ENCODE results near the gene SNRPA1.
A peak's percentile ranks its signal among the peaks of the same experiment; 100 is the strongest.
"Not testable (repeated sequence)": the region's sequence is repeated elsewhere in the genome, so short reads cannot be mapped to it uniquely, and the experiment has no call there.

SNRPA1 gene

DNA sequence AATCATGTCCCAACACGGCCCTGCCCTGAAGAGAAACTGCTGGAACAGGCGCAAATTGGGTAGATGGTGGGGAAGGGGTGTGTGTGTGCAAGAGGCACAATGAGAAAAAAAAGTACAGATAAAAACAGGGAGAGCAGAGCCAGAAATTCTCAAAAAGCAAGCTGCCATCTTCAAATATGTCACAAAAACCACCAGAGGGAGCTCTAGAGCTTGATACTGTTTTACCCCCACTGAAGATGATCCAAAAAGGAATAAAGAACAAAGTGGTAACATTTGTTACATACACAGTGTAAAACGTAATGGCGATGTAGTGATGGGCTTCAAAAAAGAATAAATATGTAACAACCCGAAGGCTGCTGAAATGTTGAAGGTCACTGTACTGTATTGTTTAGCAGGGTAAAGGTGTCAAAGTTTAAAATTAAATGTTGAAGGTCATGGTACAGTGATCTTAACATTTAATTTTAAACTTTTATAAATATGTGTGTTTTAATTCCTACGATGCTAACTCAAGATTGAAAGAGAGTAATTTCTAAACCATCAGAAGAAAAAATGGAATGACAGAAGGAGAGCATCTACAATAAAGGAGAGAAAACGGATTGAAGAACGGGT is 6.0 kb downstream of the SNRPA1 start:
- peak; percentile 19 for DNase-seq

DNA sequence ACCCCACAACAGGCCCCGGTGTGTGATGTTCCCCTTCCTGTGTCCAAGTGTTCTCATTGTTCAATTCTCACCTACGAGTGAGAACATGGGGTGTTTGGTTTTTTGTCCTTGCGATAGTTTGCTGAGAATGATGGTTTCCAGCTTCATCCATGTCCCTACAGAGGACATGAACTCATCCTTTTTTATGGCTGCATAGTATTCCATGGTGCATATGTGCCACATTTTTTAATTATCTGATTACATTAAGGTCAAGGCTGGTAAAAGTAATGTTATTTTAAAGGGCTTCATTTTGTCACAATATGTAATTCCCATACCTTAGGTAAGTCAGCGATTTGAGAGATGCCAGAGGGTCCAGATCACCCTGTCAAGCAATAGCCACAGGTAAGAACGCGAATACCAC is 7.7 kb downstream of the SNRPA1 start:
- DNase-seq, result not testable (repeated sequence)

DNA sequence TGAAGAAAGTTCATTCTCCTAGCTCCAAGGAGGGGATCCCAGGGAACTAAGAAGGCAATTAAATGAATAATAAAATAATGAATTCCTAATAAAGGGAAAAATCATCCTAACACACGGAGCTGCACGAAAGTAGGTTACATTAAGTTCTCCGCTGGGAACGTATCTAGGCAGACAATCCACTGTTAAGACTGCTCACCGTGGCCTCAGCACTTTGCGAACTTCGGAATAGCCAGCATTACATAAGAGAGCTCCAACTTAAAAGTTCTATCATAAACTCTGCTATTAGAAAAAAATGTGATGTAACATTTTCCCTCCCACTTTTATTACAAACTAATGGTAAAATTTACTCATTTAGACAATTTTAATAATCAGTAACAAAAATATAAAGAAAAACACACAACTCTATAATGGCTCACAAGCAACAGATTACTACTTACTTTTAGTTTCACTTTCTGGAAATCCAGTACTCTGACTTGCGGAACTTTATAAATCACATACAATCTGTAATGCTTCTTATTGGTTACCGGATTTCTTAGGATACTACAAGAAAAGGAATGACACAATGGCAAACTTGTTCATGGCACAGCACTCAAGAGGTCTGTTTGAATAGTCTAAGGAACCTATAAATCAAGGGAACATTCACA is 8.5 kb downstream of the SNRPA1 start:
- no peak for DNase-seq

DNA sequence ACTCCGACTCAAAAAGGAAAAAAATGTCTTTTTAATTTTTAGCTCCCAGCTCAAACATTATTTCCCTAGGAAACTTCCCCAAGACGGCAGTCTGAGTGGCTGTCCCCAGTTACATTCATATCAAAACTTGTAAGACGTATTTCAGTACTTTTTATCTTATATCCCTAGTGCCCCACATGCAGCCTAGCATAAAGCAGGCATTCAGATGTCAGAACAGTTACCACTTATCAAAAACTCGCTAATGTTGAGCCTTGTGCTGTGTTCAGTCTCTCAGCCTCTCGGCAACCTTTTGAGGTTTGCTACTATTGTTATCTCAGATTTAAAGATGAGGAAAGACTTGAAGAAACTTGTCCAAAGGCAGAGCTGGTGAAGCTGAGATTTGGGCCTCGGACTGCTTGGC is 11.1 kb downstream of the SNRPA1 start:
- no peak for DNase-seq

DNA sequence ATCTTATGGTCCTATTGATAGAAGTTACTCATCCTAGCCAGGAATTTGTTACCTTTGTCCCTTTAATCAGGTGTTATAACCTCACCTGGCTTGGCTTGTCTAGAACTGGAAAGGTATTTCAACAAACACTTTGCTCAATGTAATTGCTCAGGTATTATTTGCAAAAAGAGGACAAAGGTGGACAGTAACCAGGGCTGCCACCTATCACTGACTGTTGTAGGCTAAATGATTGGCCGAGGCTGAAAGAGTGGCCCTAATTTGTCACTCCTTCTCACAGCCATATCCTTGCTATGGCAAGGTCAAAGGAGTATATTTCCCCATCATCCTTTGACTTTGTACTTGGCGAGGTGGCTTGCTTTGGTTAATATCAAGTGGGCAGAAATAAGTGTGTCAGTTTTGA is 15.0 kb downstream of the SNRPA1 start:
- no peak for DNase-seq

DNA sequence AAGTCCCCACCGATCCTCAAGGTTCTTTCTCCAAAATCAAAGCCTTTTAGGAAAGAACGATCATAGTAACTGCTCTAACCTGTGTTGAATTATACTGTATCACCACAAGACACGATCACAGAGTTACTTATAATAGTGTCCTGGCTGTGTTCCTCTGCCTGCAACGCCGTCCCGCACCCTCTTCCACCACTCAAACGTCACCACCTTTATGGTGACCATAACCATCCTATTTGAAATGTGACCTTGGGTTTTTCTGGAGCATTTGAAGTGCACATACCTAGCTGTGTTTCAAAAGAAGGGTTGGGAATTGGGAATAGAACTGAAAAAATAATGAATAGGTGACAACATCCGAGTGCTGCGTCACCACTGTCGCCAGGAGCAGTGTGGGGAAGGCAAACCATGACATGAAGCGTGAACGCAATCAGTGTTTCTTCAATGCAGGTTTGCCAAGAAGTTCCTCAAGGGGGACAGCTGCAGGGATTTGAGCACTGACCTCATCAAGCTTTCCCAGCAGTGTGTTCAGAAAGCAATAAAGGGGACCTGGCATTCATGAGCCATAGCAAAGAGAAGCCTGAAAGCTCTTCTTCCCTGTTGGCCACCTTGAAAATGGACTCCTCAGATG is 17.0 kb downstream of the SNRPA1 start:
- DNase-seq, result no peak

DNA sequence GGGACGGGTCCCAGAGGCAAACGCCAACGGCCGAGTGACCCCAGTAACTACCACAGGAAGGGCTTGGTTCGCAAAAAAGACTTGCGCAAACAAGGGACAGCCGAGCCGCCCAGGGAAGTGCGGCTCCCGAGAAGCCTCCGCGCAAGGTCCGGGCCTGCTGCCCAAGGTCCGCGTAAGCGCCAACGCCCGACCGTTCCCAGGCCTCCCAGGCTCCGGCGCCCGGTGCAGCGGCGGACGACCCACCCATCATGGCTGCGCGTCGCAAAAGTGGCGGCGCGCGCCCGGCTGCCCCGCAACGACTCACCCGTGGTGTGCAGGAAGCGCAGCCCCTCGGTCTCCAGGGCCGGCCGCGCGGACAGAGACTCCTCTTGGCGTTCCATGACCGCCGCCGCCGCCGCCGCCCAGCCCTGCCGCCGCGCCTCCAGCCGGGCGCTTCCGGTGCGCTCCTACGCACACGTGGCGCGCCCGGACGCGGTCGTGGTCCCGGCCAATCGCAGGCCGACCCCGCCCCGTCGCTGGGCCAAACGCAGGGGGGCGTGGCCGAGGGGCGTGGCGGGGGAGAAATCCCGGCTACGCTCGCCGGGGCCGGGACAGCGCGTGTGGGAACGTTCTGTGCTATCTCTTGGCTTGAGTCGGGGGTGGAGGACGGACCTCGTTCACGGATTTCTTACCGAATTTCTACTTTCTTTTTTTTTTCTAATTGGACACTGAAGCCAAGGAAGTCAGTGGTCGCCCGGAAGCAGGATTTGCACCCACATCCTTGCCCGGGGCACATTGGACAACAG is 17.8 kb downstream of the SNRPA1 start, which contains the start of gene SELENOS:
TSS of gene SELENOS (minus strand) at position 448 of the 785 bp plus-strand sequence. CDS start at position 380, 68 bp downstream.
- DNase-seq, result peak; percentile 92

DNA sequence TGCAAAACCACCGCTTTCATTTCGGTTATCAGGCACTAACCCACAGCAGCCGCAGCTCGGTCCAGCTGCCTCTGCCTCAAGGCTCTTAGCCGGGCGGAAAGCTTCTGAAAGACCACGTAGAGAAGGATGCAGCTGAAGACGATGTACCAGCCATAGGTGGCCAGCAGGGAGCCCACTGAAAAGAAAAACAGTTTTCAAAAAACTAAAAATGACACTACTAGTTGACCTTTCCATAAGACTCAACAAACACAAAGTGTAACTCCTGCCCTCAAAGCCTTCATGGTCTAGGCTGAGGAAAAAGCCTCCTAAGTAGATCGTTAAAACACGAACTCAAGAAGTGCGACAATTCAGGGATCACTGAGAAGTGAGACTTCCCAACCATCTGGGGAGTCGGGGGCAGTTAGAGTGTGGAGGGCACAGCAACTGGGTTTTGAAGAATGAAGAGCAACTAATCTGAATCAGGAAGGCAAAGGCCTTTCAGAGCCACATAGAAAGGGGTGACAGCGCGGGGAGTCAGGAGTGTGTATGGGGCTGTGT is 18.5 kb downstream of the SNRPA1 start:
- DNase-seq, result no peak

DNA sequence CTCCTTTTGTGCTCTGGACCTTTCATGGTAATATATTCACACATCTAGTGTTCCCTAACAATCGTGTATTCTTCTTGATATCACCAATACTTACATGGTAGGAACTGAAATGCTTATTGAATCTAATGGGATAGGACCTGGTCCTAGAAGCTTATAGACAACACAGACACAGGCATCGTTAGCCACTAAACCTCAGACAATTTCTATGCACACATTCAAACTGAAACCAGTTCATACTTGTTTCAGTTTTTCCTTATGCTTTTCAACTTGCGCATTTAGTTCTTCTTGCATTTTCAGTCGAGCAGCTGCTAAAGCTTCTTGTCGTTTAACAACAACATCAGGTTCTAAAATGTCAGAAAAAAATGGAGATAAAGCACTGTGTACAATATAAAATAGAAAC is 20.0 kb downstream of the SNRPA1 start:
- no peak for DNase-seq

DNA sequence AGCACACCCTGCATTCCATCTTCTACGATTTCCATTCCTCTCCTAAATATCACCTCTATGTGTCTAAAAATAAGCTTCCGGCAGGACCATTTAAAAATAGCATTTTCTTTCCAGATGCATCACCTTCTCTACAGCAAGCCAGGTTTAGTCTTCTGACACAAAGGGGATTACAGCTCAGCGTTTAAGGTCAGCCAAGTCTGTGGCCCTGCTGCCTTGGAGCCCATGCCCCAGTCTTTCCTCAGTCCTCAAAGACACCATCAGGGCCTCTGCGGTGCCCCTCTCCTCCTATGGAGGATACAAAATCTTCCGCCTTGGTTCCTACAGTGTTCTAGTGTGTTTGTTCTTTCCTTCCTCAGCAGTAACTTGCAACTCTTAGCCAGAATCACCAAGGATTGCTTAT is 21.5 kb downstream of the SNRPA1 start:
- DNase-seq, result no peak

DNA sequence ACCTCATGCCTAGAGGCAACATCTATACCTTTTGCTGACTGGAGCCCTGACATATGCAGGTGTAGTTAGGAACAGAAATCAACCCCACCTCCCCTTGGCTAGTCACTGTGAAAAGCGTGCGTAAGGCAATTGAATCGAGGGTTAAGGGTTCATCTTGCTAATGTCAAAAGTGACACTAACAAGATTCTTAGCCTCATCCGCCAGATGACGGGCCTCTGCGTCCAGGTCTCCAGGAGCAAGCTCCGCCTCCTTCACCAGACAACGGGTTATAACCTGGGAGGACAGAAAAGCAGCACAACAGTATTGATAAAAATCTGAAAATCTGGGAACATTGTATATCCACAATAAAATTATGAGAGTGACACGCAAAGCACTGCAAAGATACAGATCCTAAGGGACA is 22.5 kb downstream of the SNRPA1 start:
- no peak for DNase-seq

DNA sequence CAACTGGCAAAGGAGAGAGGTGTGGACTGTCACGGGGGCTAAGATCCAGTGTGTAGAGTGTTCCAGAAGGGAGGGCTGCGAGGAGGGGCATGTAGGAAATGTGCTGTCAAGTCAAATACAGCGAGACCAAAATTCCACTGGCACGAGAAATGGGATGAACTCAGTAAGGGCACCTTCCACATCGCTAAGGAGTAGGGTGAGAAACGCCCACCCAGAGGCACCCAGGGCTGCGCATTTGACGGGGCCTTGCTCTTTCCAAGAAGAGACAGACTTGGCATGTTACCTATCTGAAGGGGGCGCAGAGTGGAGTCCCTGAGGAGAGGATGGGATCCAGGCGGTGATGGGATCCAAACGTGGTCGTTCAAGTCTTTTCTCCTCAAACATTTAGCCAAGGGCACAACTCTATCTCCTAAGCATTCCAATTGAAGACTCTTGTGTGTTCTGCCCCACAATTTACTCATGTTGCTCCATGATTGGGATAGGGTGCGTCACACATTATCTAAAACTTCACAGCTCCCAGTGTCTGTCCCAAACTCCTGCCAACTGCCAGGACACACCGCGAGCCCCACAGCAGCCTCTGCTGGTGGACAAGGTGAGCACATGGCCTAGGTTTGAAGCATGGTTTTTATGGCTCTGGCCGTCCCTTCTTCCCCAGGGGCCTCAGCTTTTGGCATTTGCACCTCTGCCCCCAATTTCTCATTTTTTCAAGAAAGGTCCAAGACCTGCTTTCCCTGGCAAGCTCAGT is 25.4 kb downstream of the SNRPA1 start:
- no peak for DNase-seq

DNA sequence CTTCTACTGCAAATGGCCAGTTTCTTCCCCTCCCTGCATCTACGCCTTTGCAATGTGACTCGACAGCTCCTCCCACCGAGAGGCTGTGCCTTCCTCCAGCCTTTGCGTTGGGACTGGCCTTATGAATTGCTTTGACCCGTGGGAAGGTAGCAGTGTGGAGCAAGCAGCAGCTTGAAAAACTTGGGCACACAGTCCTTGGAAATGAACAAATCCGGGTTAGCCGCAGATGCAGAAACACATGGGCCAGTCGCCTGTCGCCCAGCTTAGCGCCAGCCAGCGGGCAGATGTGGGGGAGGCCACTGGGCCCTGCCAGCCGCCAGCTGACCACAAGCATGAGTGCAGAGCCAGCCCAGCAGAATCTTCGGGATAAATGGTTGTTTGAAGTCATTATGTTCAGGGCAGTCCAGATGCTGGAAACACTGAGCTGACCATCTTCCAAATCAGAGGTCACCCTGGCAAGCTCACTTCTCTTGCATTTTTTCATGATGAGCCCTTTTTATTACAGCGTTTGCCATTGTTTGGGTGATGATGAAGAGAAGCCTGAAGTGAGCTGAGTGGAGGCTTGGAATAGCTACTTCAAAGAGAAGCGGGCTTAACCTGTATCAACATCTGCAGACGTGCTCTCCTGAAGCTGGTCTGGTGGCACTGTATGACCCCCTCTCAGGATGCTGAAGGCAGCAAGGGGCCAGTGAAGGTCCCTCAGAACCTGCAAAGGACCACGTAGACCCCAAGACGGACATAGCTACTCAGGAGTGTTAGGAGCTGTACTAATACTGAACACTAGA is 27.5 kb downstream of the SNRPA1 start:
- DNase-seq, result no peak

DNA sequence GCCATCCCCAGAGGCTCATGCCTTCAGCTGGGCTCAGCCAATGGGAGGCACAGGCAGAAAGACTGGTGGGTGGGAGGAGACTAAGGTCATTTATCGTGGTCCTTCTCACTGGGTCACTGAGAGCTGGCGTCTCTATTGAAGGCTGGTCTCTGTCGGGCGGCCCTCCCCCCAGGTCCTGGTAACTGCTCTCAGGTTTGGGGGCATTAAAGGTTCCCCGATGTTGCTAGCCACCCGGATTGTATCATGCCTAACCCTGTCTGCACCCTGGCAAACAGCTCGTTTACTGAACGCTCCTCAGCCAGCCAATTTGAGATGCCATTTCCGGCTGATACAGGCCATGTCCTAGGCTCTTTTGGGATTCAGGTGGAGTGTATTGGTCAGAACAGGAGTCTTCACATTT is 28.3 kb downstream of the SNRPA1 start:
- DNase-seq, result no peak

DNA sequence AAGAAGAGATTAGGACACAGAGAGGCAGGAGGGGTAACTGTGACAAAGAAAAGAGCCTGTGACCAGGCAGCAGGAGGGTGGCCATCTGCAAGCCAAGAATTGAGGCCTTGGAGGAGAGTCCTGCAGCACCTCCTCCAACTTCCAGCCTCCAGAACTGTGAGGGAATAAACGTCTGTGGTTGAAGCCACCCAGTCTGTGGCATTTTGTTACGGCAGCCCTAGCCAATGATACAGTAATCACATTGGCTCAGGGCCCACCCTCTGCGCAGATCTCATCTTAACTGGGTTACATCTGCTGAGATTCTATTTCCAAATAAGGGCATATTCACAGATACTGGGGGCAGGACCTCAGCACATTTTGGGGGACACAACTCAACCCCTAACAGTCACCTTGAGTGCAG is 29.0 kb downstream of the SNRPA1 start:
- no peak for DNase-seq

DNA sequence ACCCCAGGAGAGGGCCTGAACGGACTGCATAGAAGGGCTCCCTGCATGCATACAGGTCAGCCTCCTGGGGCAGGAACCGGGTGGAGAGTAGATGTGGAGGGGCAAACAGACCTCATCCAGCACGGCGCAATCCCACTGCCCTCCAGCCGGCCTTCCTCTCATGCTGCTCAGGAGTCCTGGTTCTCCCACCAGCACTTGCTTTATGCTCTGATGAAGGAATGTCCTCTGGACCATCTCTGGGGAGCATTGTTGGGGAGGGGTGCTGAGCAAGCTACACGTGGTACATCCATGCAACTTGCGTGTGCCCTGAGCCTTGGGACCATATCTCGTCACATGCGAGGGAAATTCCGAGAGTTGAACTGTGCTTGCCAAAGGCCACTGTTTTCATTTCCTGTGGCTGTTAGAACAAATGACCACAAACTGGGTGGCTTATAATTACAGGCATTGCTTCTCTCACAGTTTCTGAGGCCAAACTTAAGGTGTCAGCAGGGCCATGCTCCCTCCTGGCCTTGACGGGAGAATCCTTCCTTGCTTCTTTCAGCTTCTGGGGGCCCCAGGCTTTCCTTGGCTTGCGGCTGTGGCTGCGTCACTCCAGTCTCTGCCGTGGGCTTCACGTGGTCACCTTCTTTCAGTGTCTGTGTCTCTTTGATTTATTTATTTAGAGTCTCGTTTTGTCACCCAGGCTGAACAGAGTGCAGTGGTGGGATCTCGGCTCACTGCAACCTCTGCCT is 30.0 kb downstream of the SNRPA1 start:
- no peak for DNase-seq

DNA sequence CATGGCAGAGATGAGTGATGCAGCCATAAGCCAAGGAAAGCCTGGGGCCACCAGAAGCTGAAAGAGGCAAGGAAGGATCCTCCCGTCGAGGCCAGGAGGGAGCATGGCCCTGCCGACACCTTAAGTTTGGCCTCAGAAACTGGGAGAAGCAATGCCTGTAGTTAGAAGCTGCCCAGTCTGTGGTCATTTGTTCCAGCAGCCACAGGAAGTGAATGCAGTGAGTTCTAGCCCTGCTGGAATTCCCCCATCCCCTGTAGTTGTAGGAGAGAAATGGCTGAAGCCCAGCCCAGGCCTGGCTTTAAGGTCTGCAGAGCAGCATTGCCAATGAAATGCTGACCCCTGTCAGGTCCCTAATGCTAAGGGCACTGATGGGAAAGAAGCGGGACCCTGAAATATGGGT is 31.0 kb downstream of the SNRPA1 start:
- DNase-seq, result no peak

DNA sequence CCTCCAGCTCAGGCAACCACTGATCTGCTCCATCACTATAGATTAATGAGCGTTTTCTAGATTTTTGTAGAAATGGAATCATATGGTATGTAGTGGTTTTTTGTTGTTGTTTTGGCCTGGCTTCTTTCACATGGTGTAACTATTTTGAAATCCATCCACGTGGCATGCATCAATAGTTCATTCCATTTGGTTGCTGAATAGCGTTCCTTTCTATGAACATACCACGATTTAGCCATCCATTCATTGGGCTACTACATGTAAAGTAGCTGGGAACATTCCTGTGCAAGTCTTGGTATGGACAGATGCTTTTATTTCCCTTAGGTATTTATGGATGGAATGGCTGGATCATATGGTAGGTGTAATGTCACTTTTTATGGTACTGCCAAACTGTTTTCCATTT is 32.5 kb downstream of the SNRPA1 start:
- DNase-seq, result no peak

DNA sequence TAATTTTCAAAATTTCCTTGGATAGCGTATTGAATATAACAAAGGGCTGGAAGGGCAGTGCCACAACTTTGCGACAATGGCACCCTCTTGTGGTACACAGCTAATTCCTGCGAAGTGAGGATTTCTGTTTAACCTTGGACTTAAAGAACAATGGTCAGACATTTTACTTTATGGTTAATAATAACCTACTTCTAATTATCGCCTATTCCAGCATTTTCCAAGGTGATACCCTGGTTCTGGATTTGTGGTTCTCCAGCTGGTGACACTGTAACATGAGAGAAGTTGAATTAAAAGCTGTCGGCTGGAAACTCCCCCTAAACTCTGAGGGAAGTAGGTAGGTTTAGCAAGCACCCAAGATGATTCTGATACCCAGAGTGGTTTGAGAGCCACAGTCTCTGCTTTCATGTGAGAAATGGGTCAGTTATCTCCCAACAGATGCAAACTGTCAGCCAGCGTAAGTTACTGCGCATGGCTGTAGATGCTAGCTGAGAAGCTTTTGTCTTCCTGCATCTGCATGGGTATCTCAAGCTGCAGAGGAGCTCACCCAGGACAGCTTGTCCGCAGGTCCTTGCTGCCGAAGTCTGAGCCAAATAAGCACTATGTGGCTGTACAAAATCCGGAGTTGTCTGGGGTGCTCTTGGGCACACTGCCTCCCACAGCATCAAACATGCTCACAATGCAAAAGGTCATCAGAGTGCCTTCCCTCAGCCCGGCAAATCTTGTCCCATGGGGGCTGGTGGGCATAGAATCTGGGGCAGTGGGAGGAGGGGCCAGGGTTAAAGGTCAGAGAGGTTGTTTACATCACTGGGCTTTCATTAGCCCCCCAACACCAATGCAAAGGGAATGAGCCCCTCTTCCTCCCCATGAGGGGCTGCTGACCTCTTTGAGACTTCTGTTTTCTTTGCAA is 36.6 kb downstream of the SNRPA1 start:
- peak; percentile 73 for DNase-seq

DNA sequence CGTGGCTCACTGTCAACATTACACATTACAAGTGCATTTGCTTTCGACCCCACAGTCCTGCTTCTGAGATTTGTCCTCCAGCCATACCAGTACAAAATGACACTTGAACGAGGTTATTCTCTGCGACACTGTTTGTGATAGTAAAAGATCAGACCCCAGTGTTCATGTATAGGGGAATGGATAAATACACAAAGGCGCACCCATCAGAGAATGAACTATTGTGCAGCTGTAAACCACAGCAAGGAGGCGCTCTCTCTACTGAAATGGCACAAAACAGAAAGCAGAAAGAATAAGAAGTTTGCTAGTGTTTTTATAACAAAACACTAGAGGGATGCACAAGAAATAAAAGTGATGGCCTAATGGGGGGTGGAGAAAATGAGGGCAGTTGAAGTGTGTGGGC is 38.3 kb downstream of the SNRPA1 start:
- DNase-seq, result no peak
